GM23248 (cell line): ENCODE data around the gene SMTNL1. TPM values are rescaled to one million over a fixed set of nuclear protein-coding genes. Genes with fewer than 3 reads are reported as not detected.

ENCODE experiments used
- DNase-seq: peaks from one replicate; pipeline ENCODE4 v3.0.0-alpha.2; 2015
- H2AFZ ChIP-seq: fragments of 200-600 bp; sonication (generic); 2 replicates; pipeline ENCODE4 v1.6.1; 2016; ENCODE audit warnings: antibody characterized with exemption
- H3F3A ChIP-seq: fragments of 200-600 bp; sonication (generic); 2 replicates; pipeline ENCODE4 v1.6.1; 2016; ENCODE audit warnings: mild to moderate bottlenecking, antibody characterized with exemption, mixed run types; ENCODE audit not compliant: insufficient read depth
- H3K27ac ChIP-seq: fragments of 200-600 bp; sonication (generic); 2 replicates; pipeline ENCODE4 v1.5.1; 2016; ENCODE audit warnings: mild to moderate bottlenecking
- H3K27me3 ChIP-seq: fragments of 200-600 bp; sonication (generic); replicated peaks from 2 replicates; pipeline ENCODE4 v1.6.1; 2016; ENCODE audit warnings: mild to moderate bottlenecking; ENCODE audit not compliant: insufficient read depth
- H3K36me3 ChIP-seq: fragments of 200-600 bp; sonication (generic); 2 replicates; pipeline ENCODE4 v1.6.1; 2016; ENCODE audit warnings: low read depth, mild to moderate bottlenecking
- H3K4me1 ChIP-seq: fragments of 200-600 bp; sonication (generic); 2 replicates; pipeline ENCODE4 v1.6.1; 2016; ENCODE audit warnings: mild to moderate bottlenecking; ENCODE audit not compliant: insufficient read depth
- H3K4me2 ChIP-seq: fragments of 200-600 bp; sonication (generic); one replicate; pipeline ENCODE4 v1.6.1; 2016; ENCODE audit warnings: mild to moderate bottlenecking; ENCODE audit not compliant: unreplicated experiment
- H3K4me3 ChIP-seq: fragments of 200-600 bp; sonication (generic); 2 replicates; pipeline ENCODE4 v1.5.1; 2016; ENCODE audit warnings: mild to moderate bottlenecking
- H3K79me2 ChIP-seq: fragments of 200-600 bp; sonication (generic); 2 replicates; pipeline ENCODE4 v1.6.1; 2016; ENCODE audit warnings: mild to moderate bottlenecking; ENCODE audit not compliant: insufficient read depth
- H3K9ac ChIP-seq: fragments of 200-600 bp; sonication (generic); 2 replicates; pipeline ENCODE4 v1.6.1; 2016; ENCODE audit warnings: mild to moderate bottlenecking
- H3K9me2 ChIP-seq: fragments of 200-600 bp; sonication (generic); 2 replicates; pipeline ENCODE4 v1.6.1; 2016; ENCODE audit warnings: mixed run types, mild to moderate bottlenecking, moderate library complexity; ENCODE audit not compliant: insufficient read depth
- H3K9me3 ChIP-seq: fragments of 200-600 bp; sonication (generic); one replicate; pipeline ENCODE4 v1.6.1; 2017; ENCODE audit warnings: low read depth
- H4K20me1 ChIP-seq: fragments of 200-600 bp; sonication (generic); 2 replicates; pipeline ENCODE4 v1.6.0; 2016; ENCODE audit not compliant: insufficient read depth
- EZH2 ChIP-seq: fragments of 200-600 bp; sonication (generic); IDR thresholded peaks from 2 replicates; pipeline ENCODE4 v1.6.1; 2018; ENCODE audit warnings: antibody characterized with exemption, mild to moderate bottlenecking; ENCODE audit not compliant: insufficient read depth, poor library complexity, severe bottlenecking
- EZH2phosphoT487 ChIP-seq: fragments of 200-600 bp; sonication (generic); IDR thresholded peaks from 2 replicates; pipeline ENCODE4 v1.6.1; 2018; ENCODE audit warnings: antibody characterized with exemption, moderate library complexity, mild to moderate bottlenecking, low read depth; ENCODE audit not compliant: insufficient read depth
- WGBS, 2 experiments: methylation state at CpG; one replicate each; pipeline ENCODE4 v1.1.6; 2015 to 2017; ENCODE audit warnings: low lambda C conversion rate in 2 of 2, low coverage in 1 of 2; ENCODE audit errors: missing lambda C conversion rate in 2 of 2; 5-methylcytosine and 5-hydroxymethylcytosine counted together
- in situ Hi-C: fragments of 300-500 bp; cut with MboI; formaldehyde crosslinking; loops from 2 replicates; pipeline ENCODE4 v1.15.0; 2020
- polyA plus RNA-seq: library from polyadenylated mRNA; unstranded; fragments of >200 nt; fragmentation: Nextera tagmentation; extraction: Ambion mirVana; gene quantifications from 2 replicates; pipeline ENCODE4 v1.2.1, GENCODE V29; 2016
- total RNA-seq: library from RNA; depleted of rRNA; stranded (reverse); fragments of >200 nt; shearing (Covaris generic); gene quantifications from 2 replicates; pipeline ENCODE4 v1.2.3, GENCODE V29; 2014

The SMTNL1 gene
- total and polyA plus RNA-seq, 2 experiments from 2014 or later = not detected

GRCh38 chr11:57546869-57547475 is 9.6 kb downstream of the SMTNL1 start:
- no peaks in the 10 kb centered on the region for H3K79me2 ChIP-seq
- in situ Hi-C loops = no loop called here
- H3F3A ChIP-seq = no peaks in the 10 kb centered on the region
- peaks cover 2% of the 10 kb centered on the region; the same call in 1 of the 2 replicates for H3K36me3 ChIP-seq
- H3K4me2 ChIP-seq = no peak overlapping the region
- TF ChIP-seq EZH2 = no peak
- TF ChIP-seq EZH2phosphoT487 = no peak
- H3K9ac ChIP-seq = no peak overlapping the region
- no peak overlapping the region for H2AFZ ChIP-seq
- DNase-seq = peak; percentile 81
- no peaks in the 10 kb centered on the region for H3K9me2 ChIP-seq
- no peaks in the 10 kb centered on the region for H3K4me1 ChIP-seq
- 58 to 60% methylated on average over 5 of the region's 5 CpGs for WGBS, 2 experiments
- no peak overlapping the region for H3K27ac ChIP-seq
- H3K4me3 ChIP-seq = no peak overlapping the region
- H3K9me3 ChIP-seq = no peaks in the 10 kb centered on the region
- H4K20me1 ChIP-seq = no peaks in the 10 kb centered on the region
- no peaks in the 10 kb centered on the region for H3K27me3 ChIP-seq

GRCh38 chr11:57547854-57548377 is 10.5 kb downstream of the SMTNL1 start:
- Histone ChIP-seq H3K27me3 (no peaks in the 10 kb centered on the region), H3K4me3 (no peak overlapping the region), H3K9me2 (no peaks in the 10 kb centered on the region), H4K20me1 (no peaks in the 10 kb centered on the region), H3K4me1 (no peaks in the 10 kb centered on the region), H3F3A (no peaks in the 10 kb centered on the region), H2AFZ (no peak overlapping the region), H3K27ac (no peak overlapping the region), H3K9ac (no peak overlapping the region), H3K4me2 (no peak overlapping the region), H3K36me3 (peaks cover 7% of the 10 kb centered on the region; the same call in 1 of the 2 replicates), H3K79me2 (no peaks in the 10 kb centered on the region), H3K9me3 (no peaks in the 10 kb centered on the region)
- in situ Hi-C loops = no loop called here
- DNase-seq = peak; percentile 17
- 38 to 61% methylated on average over 5 to 6 of the region's 6 CpGs for WGBS, 2 experiments
- TF ChIP-seq EZH2 (no peak), EZH2phosphoT487 (no peak)

DNA sequence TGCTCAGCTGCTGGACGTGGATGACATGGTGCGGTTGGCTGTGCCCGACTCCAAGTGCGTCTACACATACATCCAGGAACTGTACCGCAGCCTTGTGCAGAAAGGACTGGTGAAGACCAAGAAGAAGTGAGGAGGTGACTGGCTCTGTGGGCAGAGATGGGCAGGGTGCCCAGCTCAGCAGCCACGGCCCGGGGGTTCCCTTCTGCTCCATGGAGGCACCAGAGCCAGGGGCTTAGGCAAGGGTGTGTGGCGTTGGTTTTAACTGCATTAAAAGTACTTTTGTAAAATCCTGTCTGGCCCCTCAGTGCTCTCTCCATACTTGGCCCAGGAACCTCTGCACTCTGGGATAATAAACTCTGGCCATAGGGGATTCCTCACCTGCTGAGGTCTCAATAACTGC is 12.6 kb downstream of the SMTNL1 start:
- no peak overlapping the region for H3K4me2 ChIP-seq
- no peaks in the 10 kb centered on the region for H3K27me3 ChIP-seq
- DNase-seq = no peak
- no peaks in the 10 kb centered on the region for H3K79me2 ChIP-seq
- H4K20me1 ChIP-seq = no peaks in the 10 kb centered on the region
- in situ Hi-C loops = no loop called here
- no peak overlapping the region for H3K4me3 ChIP-seq
- H3K27ac ChIP-seq = no peak overlapping the region
- H2AFZ ChIP-seq = no peak overlapping the region
- TF ChIP-seq EZH2phosphoT487 (no peak), EZH2 (no peak)
- no peak overlapping the region for H3K9ac ChIP-seq
- no peaks in the 10 kb centered on the region for H3K9me2 ChIP-seq
- H3K4me1 ChIP-seq = no peaks in the 10 kb centered on the region
- H3F3A ChIP-seq = no peaks in the 10 kb centered on the region
- 80 to 82% methylated on average over 8 of the region's 8 CpGs for WGBS, 2 experiments
- no peaks in the 10 kb centered on the region for H3K9me3 ChIP-seq
- peaks cover 14% of the 10 kb centered on the region; the same call in 1 of the 2 replicates for H3K36me3 ChIP-seq

- no peaks in the 10 kb centered on the region for H3K79me2 ChIP-seq
- 88 to 90% methylated on average over 4 of the region's 4 CpGs for WGBS, 2 experiments
- H3K4me1 ChIP-seq = no peaks in the 10 kb centered on the region
- TF ChIP-seq EZH2phosphoT487 = no peak
- no peak for TF ChIP-seq EZH2
- H2AFZ ChIP-seq = no peak overlapping the region
- H4K20me1 ChIP-seq = no peaks in the 10 kb centered on the region
- no peak overlapping the region for H3K27ac ChIP-seq
- no peaks in the 10 kb centered on the region for H3K9me3 ChIP-seq
- in situ Hi-C loops = no loop called here
- H3K27me3 ChIP-seq = no peaks in the 10 kb centered on the region
- H3K9me2 ChIP-seq = no peaks in the 10 kb centered on the region
- H3K36me3 ChIP-seq = peaks cover 17% of the 10 kb centered on the region; the same call in 1 of the 2 replicates
- H3K4me3 ChIP-seq = no peak overlapping the region
- DNase-seq = no peak
- no peaks in the 10 kb centered on the region for H3F3A ChIP-seq
- H3K4me2 ChIP-seq = no peak overlapping the region
- H3K9ac ChIP-seq = no peak overlapping the region
Observed at GRCh38 chr11:57551941-57552340, 14.5 kb downstream of the SMTNL1 start.
